GM18873 (cell line): ENCODE measurements around the gene DBN1.

Experiments used
- ATAC-seq: cut with Tn5 transposase; IDR thresholded peaks from one replicate; pipeline ENCODE4 v1.9.1; 2021; ENCODE audit warnings: mild to moderate bottlenecking, moderate library complexity, moderate number of reproducible peaks; ENCODE audit not compliant: unreplicated experiment, low FRiP score

The DBN1 gene

GRCh38 chr5:177412603-177413233 lies 60.7 kb downstream of the DBN1 start:
- no peak for ATAC-seq

DNA sequence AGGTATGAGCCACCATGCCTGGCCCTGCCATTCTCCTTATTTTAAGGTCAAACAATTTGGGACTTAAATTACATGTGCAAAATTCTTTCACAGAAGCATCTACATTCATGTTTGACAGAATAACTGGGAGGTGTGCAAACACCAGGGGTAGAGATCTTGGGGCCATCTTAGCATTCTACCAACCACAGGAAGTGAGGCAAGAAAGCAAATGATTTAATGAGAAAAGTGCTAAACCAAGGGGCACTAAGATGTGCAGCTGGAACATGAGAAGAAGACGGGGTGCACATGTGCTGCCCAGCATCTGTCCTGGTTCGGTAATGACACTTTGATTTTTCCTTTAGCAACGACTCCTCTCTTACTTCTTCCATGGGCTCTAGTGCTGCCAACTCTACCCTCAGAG lies 62.9 kb downstream of the DBN1 start:
- ATAC-seq = no peak

- no peak for ATAC-seq
These were observed 64.2 kb downstream of the DBN1 start, which contains the start of gene F12 for GRCh38 chr5:177409043-177409801. Gene F12, minus strand, starts transcription at chr5:177409564. Its CDS starts 37 bp downstream, at chr5:177409527.
